ENCODE data around the gene DHX40.
A peak's percentile ranks its signal among the peaks of the same experiment; 100 is the strongest.

The DHX40 gene

GRCh38 chr17:59607061-59607460, 41.7 kb downstream of the DHX40 start:
- TF ChIP-seq FOXP2 (optimal IDR thresholded peaks at IDR 0.05; ENCODE audit: borderline replicate concordance, extremely low read depth, extremely low read length, insufficient read depth) (no peak), SIN3A (IDR thresholded peaks at IDR 0.05; ENCODE audit: borderline replicate concordance, insufficient read depth, low read length) (no peak), TAF1 (IDR thresholded peaks at IDR 0.05; ENCODE audit: borderline replicate concordance, insufficient read depth, low read length) (no peak), POLR2AphosphoS5 (IDR thresholded peaks at IDR 0.05; ENCODE audit: low read depth, low read length) (no peak), REST (IDR thresholded peaks at IDR 0.05; ENCODE audit: insufficient read depth in 1 of 2, low read depth in 2 of 2, low read length in 2 of 2) (no peak)

- TF ChIP-seq SIN3A (IDR thresholded peaks at IDR 0.05; ENCODE audit: borderline replicate concordance, insufficient read depth, low read length), result no peak
- no peak for TF ChIP-seq POLR2AphosphoS5 (IDR thresholded peaks at IDR 0.05; ENCODE audit: low read depth, low read length)
- no peak for TF ChIP-seq REST (IDR thresholded peaks at IDR 0.05; ENCODE audit: insufficient read depth in 1 of 2, low read depth in 2 of 2, low read length in 2 of 2)
- TF ChIP-seq FOXP2 (optimal IDR thresholded peaks at IDR 0.05; ENCODE audit: borderline replicate concordance, extremely low read depth, extremely low read length, insufficient read depth), result no peak
- TF ChIP-seq TAF1 (IDR thresholded peaks at IDR 0.05; ENCODE audit: borderline replicate concordance, insufficient read depth, low read length), result no peak
These were observed 42.5 kb downstream of the DHX40 start for GRCh38 chr17:59607817-59608403.

- TF ChIP-seq TAF1 (IDR thresholded peaks at IDR 0.05; ENCODE audit: borderline replicate concordance, insufficient read depth, low read length) (no peak), SIN3A (IDR thresholded peaks at IDR 0.05; ENCODE audit: borderline replicate concordance, insufficient read depth, low read length) (no peak)
These were observed 46.1 kb downstream of the DHX40 start for GRCh38 chr17:59611503-59611902.

- no peak for TF ChIP-seq POLR2AphosphoS5 (IDR thresholded peaks at IDR 0.05; ENCODE audit: low read depth, low read length)
These were observed 51.0 kb downstream of the DHX40 start for GRCh38 chr17:59616253-59616920.

- TF ChIP-seq REST (IDR thresholded peaks at IDR 0.05; ENCODE audit: insufficient read depth in 1 of 2, low read depth in 2 of 2, low read length in 2 of 2) (no peak), SIN3A (IDR thresholded peaks at IDR 0.05; ENCODE audit: borderline replicate concordance, insufficient read depth, low read length) (no peak), TAF1 (IDR thresholded peaks at IDR 0.05; ENCODE audit: borderline replicate concordance, insufficient read depth, low read length) (no peak), FOXP2 (optimal IDR thresholded peaks at IDR 0.05; ENCODE audit: borderline replicate concordance, extremely low read depth, extremely low read length, insufficient read depth) (no peak), POLR2AphosphoS5 (IDR thresholded peaks at IDR 0.05; ENCODE audit: low read depth, low read length) (no peak)
These were observed 51.8 kb downstream of the DHX40 start for GRCh38 chr17:59617156-59617732.

GRCh38 chr17:59619035-59619297, 53.6 kb downstream of the DHX40 start:
- TF ChIP-seq POLR2AphosphoS5 (IDR thresholded peaks at IDR 0.05; ENCODE audit: low read depth, low read length) (no peak), TAF1 (IDR thresholded peaks at IDR 0.05; ENCODE audit: borderline replicate concordance, insufficient read depth, low read length) (no peak), SIN3A (IDR thresholded peaks at IDR 0.05; ENCODE audit: borderline replicate concordance, insufficient read depth, low read length) (peak; percentile 38; the same call in 1 of the 2 replicates), REST (IDR thresholded peaks at IDR 0.05; ENCODE audit: insufficient read depth in 1 of 2, low read depth in 2 of 2, low read length in 2 of 2) (no peak), FOXP2 (optimal IDR thresholded peaks at IDR 0.05; ENCODE audit: borderline replicate concordance, extremely low read depth, extremely low read length, insufficient read depth) (no peak)
